ENCODE measurements around the gene HRC. TPM values are rescaled to one million over a fixed set of nuclear protein-coding genes. Genes with fewer than 3 reads are reported as not detected.

Gene HRC
- polyA plus RNA-seq, 1 experiment, result not detected

DNA sequence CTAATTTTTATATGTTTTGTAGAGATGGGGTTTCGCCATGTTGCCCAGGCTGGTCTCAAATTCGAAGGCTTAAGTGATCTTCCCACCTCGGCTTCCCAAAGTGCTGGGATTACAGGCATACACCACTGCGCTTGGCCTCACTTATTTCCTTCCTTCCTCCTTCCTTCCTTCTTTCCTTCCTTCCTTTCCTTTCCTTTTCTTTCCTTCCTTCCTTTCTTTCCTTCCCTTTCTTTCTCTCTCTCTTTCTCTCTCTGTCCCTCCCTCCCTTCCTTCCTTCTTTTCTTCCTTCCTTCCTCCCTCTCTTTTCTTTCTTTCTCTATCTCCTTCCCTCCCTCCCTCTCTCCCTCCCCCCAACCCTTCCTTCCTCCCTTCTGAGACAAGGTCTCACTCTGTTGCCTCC lies 39.2 kb upstream of the HRC start:
- ChIA-PET CTCF (no interaction called here), POLR2A (no interaction called here)
- Histone ChIP-seq H3K4me3 (ENCODE audit: low read depth, low read length) (no peak overlapping the region), H3K27ac (ENCODE audit: low read depth, low read length) (no peak overlapping the region), H3K27me3 (ENCODE audit: control insufficient read depth, insufficient read depth, low read length) (no peaks in the 10 kb centered on the region), H3K9me3 (ENCODE audit: control insufficient read depth, insufficient read depth, low read length) (peaks cover 6% of the 10 kb centered on the region)
- DNase-seq (ENCODE audit: low read depth, low spot score), result no peak
- TF ChIP-seq, protein P1, sequence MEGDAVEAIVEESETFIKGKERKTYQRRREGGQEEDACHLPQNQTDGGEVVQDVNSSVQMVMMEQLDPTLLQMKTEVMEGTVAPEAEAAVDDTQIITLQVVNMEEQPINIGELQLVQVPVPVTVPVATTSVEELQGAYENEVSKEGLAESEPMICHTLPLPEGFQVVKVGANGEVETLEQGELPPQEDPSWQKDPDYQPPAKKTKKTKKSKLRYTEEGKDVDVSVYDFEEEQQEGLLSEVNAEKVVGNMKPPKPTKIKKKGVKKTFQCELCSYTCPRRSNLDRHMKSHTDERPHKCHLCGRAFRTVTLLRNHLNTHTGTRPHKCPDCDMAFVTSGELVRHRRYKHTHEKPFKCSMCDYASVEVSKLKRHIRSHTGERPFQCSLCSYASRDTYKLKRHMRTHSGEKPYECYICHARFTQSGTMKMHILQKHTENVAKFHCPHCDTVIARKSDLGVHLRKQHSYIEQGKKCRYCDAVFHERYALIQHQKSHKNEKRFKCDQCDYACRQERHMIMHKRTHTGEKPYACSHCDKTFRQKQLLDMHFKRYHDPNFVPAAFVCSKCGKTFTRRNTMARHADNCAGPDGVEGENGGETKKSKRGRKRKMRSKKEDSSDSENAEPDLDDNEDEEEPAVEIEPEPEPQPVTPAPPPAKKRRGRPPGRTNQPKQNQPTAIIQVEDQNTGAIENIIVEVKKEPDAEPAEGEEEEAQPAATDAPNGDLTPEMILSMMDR (IDR thresholded peaks at IDR 0.05; ENCODE audit: low read depth, low read length), result no peak

DNA sequence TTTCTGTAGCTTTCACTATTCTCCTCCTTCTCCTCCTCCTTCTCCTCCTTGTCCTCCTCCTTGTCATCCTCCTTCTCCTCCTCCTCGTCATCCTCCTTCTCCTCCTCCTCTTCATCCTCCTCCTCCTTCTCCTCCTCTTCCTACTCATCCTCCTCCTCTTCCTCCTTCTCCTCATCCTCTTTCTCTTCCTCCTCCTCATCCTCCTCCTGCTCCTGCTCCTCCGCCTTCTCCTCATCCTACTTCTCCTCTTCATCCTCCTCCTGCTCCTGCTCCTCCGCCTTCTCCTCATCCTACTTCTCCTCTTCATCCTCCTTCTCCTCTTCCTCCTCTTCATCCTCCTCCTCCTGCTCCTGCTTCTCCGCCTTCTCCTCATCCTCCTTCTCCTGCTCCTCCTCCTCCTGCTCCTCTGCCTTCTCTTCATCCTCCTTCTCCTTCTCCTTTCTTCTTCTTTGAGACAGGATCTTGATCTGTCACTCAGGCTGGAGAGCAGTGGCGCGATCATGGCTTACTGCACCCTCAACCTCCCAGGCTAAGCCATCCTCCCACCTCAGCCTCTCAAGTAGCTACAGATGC lies 38.7 kb upstream of the HRC start:
- Histone ChIP-seq H3K4me3 (ENCODE audit: low read depth, low read length) (no peak overlapping the region), H3K9me3 (ENCODE audit: control insufficient read depth, insufficient read depth, low read length) (peaks cover 6% of the 10 kb centered on the region), H3K27ac (ENCODE audit: low read depth, low read length) (no peak overlapping the region), H3K27me3 (ENCODE audit: control insufficient read depth, insufficient read depth, low read length) (no peaks in the 10 kb centered on the region)
- ChIA-PET POLR2A (no interaction called here), CTCF (no interaction called here)
- DNase-seq (ENCODE audit: low read depth, low spot score), result no peak
- TF ChIP-seq, protein P1 (IDR thresholded peaks at IDR 0.05; ENCODE audit: low read depth, low read length), result no peak

DNA sequence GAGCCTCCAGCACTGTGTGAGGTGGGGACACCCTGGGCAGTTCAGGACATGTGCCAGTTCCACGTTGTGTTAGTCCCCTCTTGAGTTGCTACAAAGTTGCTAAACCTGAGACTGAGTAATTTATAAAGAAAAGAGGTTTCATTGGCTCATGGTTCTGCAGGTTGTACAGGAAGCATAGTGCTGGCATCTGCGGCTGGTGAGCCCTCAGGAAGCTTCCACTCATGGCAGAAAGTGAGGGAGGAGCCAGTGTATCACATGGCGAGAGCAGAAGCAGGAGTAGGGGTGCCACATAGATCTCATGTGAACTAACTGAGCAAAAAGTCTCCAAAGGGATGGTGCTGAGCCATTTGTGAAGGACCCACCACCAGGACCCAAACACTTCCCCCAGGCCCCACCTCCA lies 35.6 kb upstream of the HRC start:
- no peak for DNase-seq (ENCODE audit: low read depth, low spot score)
- no peak overlapping the region for H3K4me3 ChIP-seq (ENCODE audit: low read depth, low read length)
- H3K27ac ChIP-seq (ENCODE audit: low read depth, low read length), result no peak overlapping the region
- TF ChIP-seq, protein P1 (IDR thresholded peaks at IDR 0.05; ENCODE audit: low read depth, low read length), result no peak
- POLR2A ChIA-PET, result no interaction called here
- H3K27me3 ChIP-seq (ENCODE audit: control insufficient read depth, insufficient read depth, low read length), result no peaks in the 10 kb centered on the region
- H3K9me3 ChIP-seq (ENCODE audit: control insufficient read depth, insufficient read depth, low read length), result peaks cover 6% of the 10 kb centered on the region
- CTCF ChIA-PET, result no interaction called here

DNA sequence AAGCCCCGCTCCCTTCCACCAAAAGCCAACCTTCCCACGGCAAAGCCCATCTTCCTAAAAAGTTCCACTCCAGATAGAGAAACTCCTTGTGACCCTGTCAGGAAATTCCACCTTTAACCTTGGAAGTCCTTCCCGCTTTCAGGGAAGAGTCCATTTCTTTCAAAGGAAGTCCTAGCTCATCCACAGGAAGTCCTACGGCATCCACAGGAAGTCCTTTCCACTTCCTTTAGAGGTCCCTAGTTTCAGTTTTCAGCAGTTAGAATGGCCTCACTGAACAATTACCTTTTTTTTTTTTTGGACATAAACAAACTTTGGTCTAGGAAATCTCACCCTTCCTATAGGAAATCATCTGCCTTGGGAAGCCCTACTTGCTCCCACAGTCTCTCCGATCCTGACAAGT lies 34.1 kb upstream of the HRC start:
- Histone ChIP-seq H3K4me3 (ENCODE audit: low read depth, low read length) (no peak overlapping the region), H3K27me3 (ENCODE audit: control insufficient read depth, insufficient read depth, low read length) (no peaks in the 10 kb centered on the region), H3K9me3 (ENCODE audit: control insufficient read depth, insufficient read depth, low read length) (peaks cover 6% of the 10 kb centered on the region), H3K27ac (ENCODE audit: low read depth, low read length) (no peak overlapping the region)
- POLR2A ChIA-PET, result no interaction called here
- TF ChIP-seq, protein P1 (IDR thresholded peaks at IDR 0.05; ENCODE audit: low read depth, low read length), result no peak
- CTCF ChIA-PET, result interaction anchor here (1.0 kb wide), 1 partner anchor 10 kb away, joined by 4 read pairs; no protein-coding TSS in a partner anchor
- DNase-seq (ENCODE audit: low read depth, low spot score), result no peak

DNA sequence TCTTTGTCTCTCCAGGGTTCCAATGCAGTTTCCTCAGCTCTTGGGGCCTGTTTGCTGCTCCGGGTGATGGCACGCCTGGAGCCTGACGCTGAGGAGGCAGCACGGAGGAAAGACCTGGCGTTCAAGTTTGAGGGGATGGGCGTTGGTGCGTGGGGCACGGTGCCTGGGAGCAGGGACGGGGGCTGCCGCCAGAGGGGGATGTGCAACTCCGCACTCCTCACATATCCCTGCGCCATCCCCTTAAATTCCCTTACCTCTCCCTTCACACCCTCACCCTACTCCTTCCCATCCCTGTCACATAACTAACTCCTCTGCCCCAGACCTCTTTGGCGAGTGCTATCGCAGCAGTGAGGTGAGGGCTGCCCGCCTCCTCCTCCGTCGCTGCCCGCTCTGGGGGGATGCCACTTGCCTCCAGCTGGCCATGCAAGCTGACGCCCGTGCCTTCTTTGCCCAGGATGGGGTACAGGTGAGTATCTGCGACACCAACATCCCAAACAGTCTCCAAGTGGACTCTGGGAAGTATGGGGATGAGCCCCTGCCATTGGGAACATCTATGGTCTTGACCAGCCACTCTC lies 33.5 kb upstream of the HRC start:
- CTCF ChIA-PET, result interaction anchor here (5.3 kb wide), 1 partner anchor 9 kb away, joined by 54 read pairs; no protein-coding TSS in a partner anchor
- no peak overlapping the region for H3K4me3 ChIP-seq (ENCODE audit: low read depth, low read length)
- no peak overlapping the region for H3K27ac ChIP-seq (ENCODE audit: low read depth, low read length)
- peaks cover 6% of the 10 kb centered on the region for H3K9me3 ChIP-seq (ENCODE audit: control insufficient read depth, insufficient read depth, low read length)
- no peaks in the 10 kb centered on the region for H3K27me3 ChIP-seq (ENCODE audit: control insufficient read depth, insufficient read depth, low read length)
- DNase-seq (ENCODE audit: low read depth, low spot score), result no peak
- POLR2A ChIA-PET, result no interaction called here
- TF ChIP-seq, protein P1 (IDR thresholded peaks at IDR 0.05; ENCODE audit: low read depth, low read length), result no peak
